HEK293 (cell line): ENCODE data around the gene STUM.

ENCODE experiments used
- CTCF ChIP-seq: fragments of 450-650 bp; formaldehyde crosslinking; IDR thresholded peaks from 2 replicates; pipeline ENCODE4 v1.5.1; 2016; ENCODE audit warnings: missing biosample characterization, missing genetic modification characterization
- GLIS2 ChIP-seq: fragments of 450-650 bp; formaldehyde crosslinking; IDR thresholded peaks from 2 replicates; pipeline ENCODE4 v1.5.1; 2016; ENCODE audit warnings: missing biosample characterization, missing genetic modification characterization
- RBAK ChIP-seq: fragments of 450-650 bp; formaldehyde crosslinking; IDR thresholded peaks from 2 replicates; pipeline ENCODE4 v1.5.1; 2016; ENCODE audit warnings: missing biosample characterization, missing genetic modification characterization
- SALL2 ChIP-seq: fragments of 450-650 bp; formaldehyde crosslinking; IDR thresholded peaks from 2 replicates; pipeline ENCODE4 v1.5.0; 2017; ENCODE audit warnings: missing biosample characterization, mild to moderate bottlenecking, missing genetic modification characterization, borderline replicate concordance
- ZBTB17 ChIP-seq: fragments of 450-650 bp; formaldehyde crosslinking; IDR thresholded peaks from 2 replicates; pipeline ENCODE4 v1.5.1; 2016; ENCODE audit warnings: missing biosample characterization, missing genetic modification characterization
- ZNF157 ChIP-seq: fragments of 450-650 bp; formaldehyde crosslinking; IDR thresholded peaks from 2 replicates; pipeline ENCODE4 v1.5.1; 2016; ENCODE audit warnings: missing biosample characterization, missing genetic modification characterization
- ZNF274 ChIP-seq, 2 experiments: fragments of 200-500 bp in 1 of 2; fragments of 450-650 bp in 1 of 2; sonication (Bioruptor generic) in 1 of 2; formaldehyde crosslinking in 1 of 2; IDR thresholded peaks; 2 replicates each; pipeline versions ENCODE4 v1.5.1 to v1.6.1; 2014 to 2016; ENCODE audit warnings: borderline replicate concordance in 1 of 2, inconsistent platforms in 1 of 2, low read length in 1 of 2, missing biosample characterization in 1 of 2, missing genetic modification characterization in 1 of 2
- ZNF335 ChIP-seq: fragments of 450-650 bp; formaldehyde crosslinking; conservative IDR thresholded peaks from 2 replicates; pipeline ENCODE4 v1.5.1; 2016; ENCODE audit warnings: missing biosample characterization, missing genetic modification characterization
- ZNF423 ChIP-seq: fragments of 450-650 bp; formaldehyde crosslinking; IDR thresholded peaks from 2 replicates; pipeline ENCODE4 v1.5.1; 2016; ENCODE audit warnings: missing biosample characterization, missing genetic modification characterization
- TF ChIP-seq, protein P1 (sequence below): fragments of 450-650 bp; formaldehyde crosslinking; IDR thresholded peaks from 2 replicates; pipeline ENCODE4 v1.5.1; 2017; ENCODE audit warnings: missing biosample characterization, missing genetic modification characterization
- TF ChIP-seq, protein P2 (sequence below): fragments of 450-650 bp; formaldehyde crosslinking; IDR thresholded peaks from 2 replicates; pipeline ENCODE4 v1.5.1; 2017; ENCODE audit warnings: missing biosample characterization, missing genetic modification characterization
- TF ChIP-seq, protein P3 (sequence below): fragments of 450-650 bp; formaldehyde crosslinking; IDR thresholded peaks from 2 replicates; pipeline ENCODE4 v1.5.1; 2017; ENCODE audit warnings: missing biosample characterization, missing genetic modification characterization

DNA sequence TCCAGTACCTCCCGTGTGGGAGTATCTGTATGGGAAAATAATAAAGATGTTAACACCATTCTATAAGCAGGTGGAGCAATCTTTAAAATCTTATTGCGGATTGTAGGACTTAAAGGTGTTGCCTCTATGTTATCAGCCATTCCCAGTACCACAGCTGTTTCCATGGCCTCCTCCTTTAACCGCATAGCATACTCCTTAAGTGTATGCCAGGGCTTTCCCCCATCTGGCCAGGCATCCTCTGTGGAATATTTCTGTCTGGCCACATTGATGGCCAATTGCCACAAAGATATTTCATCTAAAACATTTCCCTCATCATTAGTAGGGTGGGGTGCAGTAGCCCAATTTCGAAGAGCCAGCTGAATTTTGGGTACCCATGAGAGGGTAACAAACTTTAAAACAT is 7.3 kb upstream of the STUM start:
- TF ChIP-seq CTCF (tag by site-specific recombination): no peak
- TF ChIP-seq ZNF423 (tag by site-specific recombination): no peak
- no peak for TF ChIP-seq RBAK (tag by site-specific recombination)
- TF ChIP-seq ZNF274 (IDR thresholded peaks at IDR 0.05; ENCODE audit: low read length): no peak
- TF ChIP-seq ZNF274 (tag by site-specific recombination; IDR thresholded peaks at IDR 0.05; ENCODE audit: borderline replicate concordance): no peak
- TF ChIP-seq ZBTB17 (tag by site-specific recombination): no peak
- TF ChIP-seq, protein P1, sequence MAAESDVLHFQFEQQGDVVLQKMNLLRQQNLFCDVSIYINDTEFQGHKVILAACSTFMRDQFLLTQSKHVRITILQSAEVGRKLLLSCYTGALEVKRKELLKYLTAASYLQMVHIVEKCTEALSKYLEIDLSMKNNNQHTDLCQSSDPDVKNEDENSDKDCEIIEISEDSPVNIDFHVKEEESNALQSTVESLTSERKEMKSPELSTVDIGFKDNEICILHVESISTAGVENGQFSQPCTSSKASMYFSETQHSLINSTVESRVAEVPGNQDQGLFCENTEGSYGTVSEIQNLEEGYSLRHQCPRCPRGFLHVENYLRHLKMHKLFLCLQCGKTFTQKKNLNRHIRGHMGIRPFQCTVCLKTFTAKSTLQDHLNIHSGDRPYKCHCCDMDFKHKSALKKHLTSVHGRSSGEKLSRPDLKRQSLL (tag by site-specific recombination): no peak
- TF ChIP-seq ZNF335: no peak
- TF ChIP-seq, protein P2, sequence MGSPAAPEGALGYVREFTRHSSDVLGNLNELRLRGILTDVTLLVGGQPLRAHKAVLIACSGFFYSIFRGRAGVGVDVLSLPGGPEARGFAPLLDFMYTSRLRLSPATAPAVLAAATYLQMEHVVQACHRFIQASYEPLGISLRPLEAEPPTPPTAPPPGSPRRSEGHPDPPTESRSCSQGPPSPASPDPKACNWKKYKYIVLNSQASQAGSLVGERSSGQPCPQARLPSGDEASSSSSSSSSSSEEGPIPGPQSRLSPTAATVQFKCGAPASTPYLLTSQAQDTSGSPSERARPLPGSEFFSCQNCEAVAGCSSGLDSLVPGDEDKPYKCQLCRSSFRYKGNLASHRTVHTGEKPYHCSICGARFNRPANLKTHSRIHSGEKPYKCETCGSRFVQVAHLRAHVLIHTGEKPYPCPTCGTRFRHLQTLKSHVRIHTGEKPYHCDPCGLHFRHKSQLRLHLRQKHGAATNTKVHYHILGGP: no peak
- TF ChIP-seq, protein P3, sequence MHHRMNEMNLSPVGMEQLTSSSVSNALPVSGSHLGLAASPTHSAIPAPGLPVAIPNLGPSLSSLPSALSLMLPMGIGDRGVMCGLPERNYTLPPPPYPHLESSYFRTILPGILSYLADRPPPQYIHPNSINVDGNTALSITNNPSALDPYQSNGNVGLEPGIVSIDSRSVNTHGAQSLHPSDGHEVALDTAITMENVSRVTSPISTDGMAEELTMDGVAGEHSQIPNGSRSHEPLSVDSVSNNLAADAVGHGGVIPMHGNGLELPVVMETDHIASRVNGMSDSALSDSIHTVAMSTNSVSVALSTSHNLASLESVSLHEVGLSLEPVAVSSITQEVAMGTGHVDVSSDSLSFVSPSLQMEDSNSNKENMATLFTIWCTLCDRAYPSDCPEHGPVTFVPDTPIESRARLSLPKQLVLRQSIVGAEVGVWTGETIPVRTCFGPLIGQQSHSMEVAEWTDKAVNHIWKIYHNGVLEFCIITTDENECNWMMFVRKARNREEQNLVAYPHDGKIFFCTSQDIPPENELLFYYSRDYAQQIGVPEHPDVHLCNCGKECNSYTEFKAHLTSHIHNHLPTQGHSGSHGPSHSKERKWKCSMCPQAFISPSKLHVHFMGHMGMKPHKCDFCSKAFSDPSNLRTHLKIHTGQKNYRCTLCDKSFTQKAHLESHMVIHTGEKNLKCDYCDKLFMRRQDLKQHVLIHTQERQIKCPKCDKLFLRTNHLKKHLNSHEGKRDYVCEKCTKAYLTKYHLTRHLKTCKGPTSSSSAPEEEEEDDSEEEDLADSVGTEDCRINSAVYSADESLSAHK (tag by site-specific recombination): no peak
- TF ChIP-seq SALL2 (tag by site-specific recombination): no peak
- TF ChIP-seq ZNF157: no peak
- no peak for TF ChIP-seq GLIS2 (tag by site-specific recombination)
